ENCODE measurements around the gene ENO3. TPM values are rescaled to one million over a fixed set of nuclear protein-coding genes. Genes with fewer than 3 reads are reported as not detected.
A peak's percentile ranks its signal among the peaks of the same experiment; 100 is the strongest.

Gene ENO3
- total and polyA plus RNA-seq, 2 donors (not counting 3 experiments of a cell fraction or from before 2014, with no cell fraction given) = 5.5 to 5.9 TPM

DNA sequence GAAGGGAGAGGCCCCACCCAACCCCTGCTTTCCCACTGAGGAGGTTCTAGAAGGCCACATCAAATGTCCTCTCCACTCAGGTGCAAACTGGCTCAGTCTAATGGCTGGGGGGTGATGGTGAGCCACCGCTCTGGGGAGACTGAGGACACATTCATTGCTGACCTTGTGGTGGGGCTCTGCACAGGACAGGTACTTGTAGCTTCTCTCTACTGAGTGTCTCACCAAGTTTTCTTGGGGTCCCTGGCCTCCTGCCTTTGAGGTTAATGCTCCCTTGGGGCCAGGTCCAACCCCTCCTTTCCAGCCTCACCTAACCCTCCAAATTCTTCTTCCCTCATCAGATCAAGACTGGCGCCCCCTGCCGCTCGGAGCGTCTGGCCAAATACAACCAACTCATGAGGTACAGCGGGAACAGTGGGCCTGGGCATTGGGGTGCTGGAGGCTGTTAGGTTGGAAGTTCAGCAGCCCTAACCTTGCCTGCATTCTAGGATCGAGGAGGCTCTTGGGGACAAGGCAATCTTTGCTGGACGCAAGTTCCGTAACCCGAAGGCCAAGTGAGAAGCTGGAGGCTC lies 5.7 kb downstream of the ENO3 start:
- H3K4me1 ChIP-seq (ENCODE audit: control insufficient read depth, extremely low read depth, insufficient read depth, low read length) = peaks cover 15% of the 10 kb centered on the region
- POLR2A ChIA-PET = no interaction called here
- dilution Hi-C loops (cut with MboI; ENCODE audit: extremely low pct_ligation_motif_present, low sequenced_read_pairs) = no loop called here

More for the DNA sequence above, 5.7 kb downstream of the ENO3 start:
- H3K9me1 ChIP-seq (replicated peaks; ENCODE audit: control insufficient read depth, extremely low read depth, insufficient read depth, low read length) = no peaks in the 10 kb centered on the region
- H3K4me2 ChIP-seq (ENCODE audit: insufficient read depth, low read length) = no peak overlapping the region
- CTCF ChIA-PET = interaction anchor here (0.8 to 3.3 kb wide), 4 partner anchors 11 to 47 kb away, joined by 3 to 22 read pairs (median 5); partner anchors contain the start of genes CAMTA2, SLC25A11 and SPAG7
- H3K4me3 ChIP-seq (replicated peaks in 1 of 3; ENCODE audit: insufficient read depth in 1 of 3, low read depth in 1 of 3, low read length in 3 of 3) = no peak overlapping the region
- H3K27me3 ChIP-seq (ENCODE audit: control insufficient read depth in 2 of 2, insufficient read depth in 2 of 2, low read length in 2 of 2) = no peaks in the 10 kb centered on the region
- H3K27ac ChIP-seq (ENCODE audit: insufficient read depth, low read depth, low read length) = no peak overlapping the region
- H4K20me1 ChIP-seq (replicated peaks; ENCODE audit: control insufficient read depth, extremely low read depth, insufficient read depth, low read length) = no peaks in the 10 kb centered on the region
- FAIRE-seq = peak; percentile 4
- H3K79me2 ChIP-seq (ENCODE audit: control insufficient read depth, insufficient read depth, low read length) = no peaks in the 10 kb centered on the region
- BruUV-seq (replicated peaks) = no TSS peak
- intact Hi-C loops (cut with micrococcal nuclease) = no loop called here
- peaks cover 0 to 7% of the 10 kb centered on the region in 2 experiments for H3K36me3 ChIP-seq (ENCODE audit: control insufficient read depth in 2 of 2, extremely low read depth in 1 of 2, insufficient read depth in 2 of 2, low read length in 2 of 2)
- peak; percentile 23 to 24 for TF ChIP-seq CTCF (IDR thresholded peaks at IDR 0.05; ENCODE audit: extremely low read depth in 1 of 2, insufficient read depth in 1 of 2, low read depth in 1 of 2, low read length in 2 of 2)
- TF ChIP-seq EZH2 (IDR thresholded peaks at IDR 0.05; ENCODE audit: borderline replicate concordance, low read depth, low read length, severe bottlenecking) = no peak
- no peaks in the 10 kb centered on the region for H3K9me3 ChIP-seq (replicated peaks; ENCODE audit: control insufficient read depth, insufficient read depth, low read length)
- H2AFZ ChIP-seq (ENCODE audit: low read depth, low read length) = no peak overlapping the region
- H3K9ac ChIP-seq (replicated peaks; ENCODE audit: extremely low read depth, insufficient read depth, low read length) = no peak overlapping the region
- no peak for DNase-seq (ENCODE audit: low read depth, low spot score)

All from endothelial cell of umbilical vein (primary cell).